ENCODE data around the gene PHLDA3. TPM values are rescaled to one million over a fixed set of nuclear protein-coding genes. Genes with fewer than 3 reads are reported as not detected.
A peak's percentile ranks its signal among the peaks of the same experiment; 100 is the strongest.
"Not testable (repeated sequence)": the region's sequence is repeated elsewhere in the genome, so short reads cannot be mapped to it uniquely, and the experiment has no call there.

Gene PHLDA3
- total RNA-seq, 2 donors from 2014 or later: 1.6 to 2.7 TPM

DNA sequence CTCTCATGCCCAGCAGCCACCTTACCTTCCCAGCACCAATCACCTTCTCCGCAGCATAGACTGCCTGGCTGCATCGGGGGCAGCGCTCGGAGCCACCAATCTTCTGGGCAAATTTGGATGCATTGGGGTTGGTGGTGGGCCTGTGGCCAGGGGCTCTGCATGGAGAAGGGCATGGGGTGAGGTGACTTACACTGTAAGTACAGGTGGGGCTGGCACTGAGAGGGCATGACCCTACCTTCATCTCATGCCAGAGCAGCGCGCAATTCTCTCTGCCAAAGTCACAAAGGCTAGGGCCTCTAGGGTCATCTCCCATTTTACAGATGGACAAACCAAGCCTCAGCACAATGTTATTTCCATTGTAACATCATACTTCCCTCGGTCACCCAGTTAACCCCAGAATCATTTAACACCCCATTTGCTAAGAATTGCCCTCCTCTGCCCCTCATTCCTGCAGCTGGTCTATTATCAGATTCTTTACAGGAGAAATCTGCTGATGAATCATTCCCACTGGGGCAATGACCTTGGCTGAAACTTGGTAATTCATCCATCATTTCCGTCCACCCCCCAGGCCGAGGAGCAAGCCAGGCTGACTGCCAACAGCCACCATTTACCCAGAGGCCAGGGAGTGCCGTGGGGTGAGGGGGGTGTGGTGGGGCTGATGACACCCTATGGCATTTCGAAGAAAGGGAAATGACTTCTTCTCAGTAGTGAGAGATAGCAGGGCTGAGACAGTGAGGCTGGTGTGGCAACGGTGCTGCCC is 20.0 kb upstream of the PHLDA3 start:
- peaks cover 8% of the 10 kb centered on the region for H3K4me1 Mint-ChIP-seq
- ATAC-seq: peak; percentile 32
- H3K27ac Mint-ChIP-seq: no peak overlapping the region
- no peak for DNase-seq
- no peaks in the 10 kb centered on the region for H3K27me3 Mint-ChIP-seq
- H3K9me3 ChIP-seq (ENCODE audit: control insufficient read depth, low read length, poor library complexity, severe bottlenecking): no peaks in the 10 kb centered on the region
- H3K36me3 Mint-ChIP-seq (ENCODE audit: low read depth): peaks cover 4% of the 10 kb centered on the region
- no peak overlapping the region for H3K4me3 Mint-ChIP-seq

DNA sequence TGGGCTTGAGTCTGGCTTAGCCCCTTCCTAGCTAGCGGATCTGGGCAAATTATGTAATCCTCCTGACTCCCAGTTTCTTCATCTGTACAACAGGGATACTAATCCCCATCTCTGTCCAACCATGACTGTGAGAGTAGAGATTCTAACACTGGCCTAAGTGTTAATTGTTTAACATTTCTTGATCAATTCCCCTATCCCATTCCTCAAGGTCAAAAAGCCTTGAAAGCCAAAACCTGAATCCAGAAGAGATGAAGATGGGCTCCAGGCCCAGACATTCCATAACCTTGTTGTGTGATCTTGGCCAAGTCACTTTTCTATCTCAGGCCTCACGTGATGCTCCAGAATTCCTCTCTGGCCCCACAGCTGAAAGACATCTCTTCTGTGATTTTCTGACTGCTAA is 18.8 kb upstream of the PHLDA3 start:
- DNase-seq (no peak), ATAC-seq (no peak)
- peaks cover 4% of the 10 kb centered on the region for H3K4me1 Mint-ChIP-seq
- no peaks in the 10 kb centered on the region for H3K27me3 Mint-ChIP-seq
- no peaks in the 10 kb centered on the region for H3K9me3 ChIP-seq (ENCODE audit: control insufficient read depth, low read length, poor library complexity, severe bottlenecking)
- H3K4me3 Mint-ChIP-seq: no peak overlapping the region
- no peak overlapping the region for H3K27ac Mint-ChIP-seq
- H3K36me3 Mint-ChIP-seq (ENCODE audit: low read depth): peaks cover 5% of the 10 kb centered on the region

DNA sequence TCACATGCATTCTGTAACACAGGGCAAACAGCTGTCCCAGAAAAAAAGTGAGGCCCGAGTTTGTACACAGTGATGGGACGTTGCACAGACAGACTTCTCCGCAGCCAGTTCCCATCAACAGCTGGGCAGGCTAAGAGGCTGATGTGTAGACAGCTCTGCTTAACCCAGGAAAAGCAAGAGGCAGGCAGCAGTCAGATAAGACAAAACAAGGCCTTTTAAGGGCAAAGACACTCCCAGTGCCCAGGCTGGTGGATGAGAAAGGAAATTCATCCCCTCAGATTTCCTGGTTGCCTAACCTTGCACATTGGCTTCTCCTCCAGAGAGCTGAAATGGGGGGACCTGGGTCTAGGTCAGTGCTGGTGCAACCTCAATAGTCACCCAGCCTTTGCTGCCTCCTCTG is 17.2 kb upstream of the PHLDA3 start:
- Mint-ChIP-seq H3K27ac (no peak overlapping the region), H3K4me1 (peaks cover 7% of the 10 kb centered on the region), H3K27me3 (no peaks in the 10 kb centered on the region), H3K36me3 (ENCODE audit: low read depth) (peaks cover 2% of the 10 kb centered on the region), H3K4me3 (no peak overlapping the region)
- no peaks in the 10 kb centered on the region for H3K9me3 ChIP-seq (ENCODE audit: control insufficient read depth, low read length, poor library complexity, severe bottlenecking)
- DNase-seq (no peak), ATAC-seq (no peak)

DNA sequence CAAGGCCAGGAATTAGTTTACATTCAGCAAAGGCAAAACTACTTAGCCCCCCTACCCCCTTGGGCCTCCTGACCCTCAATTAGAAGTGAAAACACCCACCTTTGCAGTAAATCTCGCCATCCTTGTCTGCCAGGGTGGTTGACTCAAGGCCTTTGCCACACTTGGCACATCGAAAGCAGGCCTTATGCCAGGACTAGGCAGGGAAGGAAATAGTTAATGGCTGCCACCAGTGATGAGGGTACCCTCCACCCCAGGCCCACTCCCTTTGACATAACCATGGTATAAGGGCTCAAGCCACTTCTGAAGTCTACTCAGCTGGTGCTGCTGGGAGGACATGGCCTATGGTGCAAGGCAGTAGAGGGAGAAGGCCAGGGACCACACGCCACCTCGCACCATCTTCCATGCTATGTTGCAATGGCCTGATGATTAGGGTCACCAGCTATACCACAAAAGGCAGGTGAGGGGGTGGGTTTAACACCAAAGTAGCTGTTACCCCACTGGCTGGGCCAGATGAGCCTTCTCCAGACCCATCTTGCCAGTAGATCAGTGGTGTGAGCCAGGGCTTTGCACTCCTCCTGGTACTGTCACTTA is 16.3 kb upstream of the PHLDA3 start:
- DNase-seq: no peak
- Mint-ChIP-seq H3K36me3 (ENCODE audit: low read depth) (peaks cover 2% of the 10 kb centered on the region), H3K27ac (peak overlapping the region; percentile 45)

DNA sequence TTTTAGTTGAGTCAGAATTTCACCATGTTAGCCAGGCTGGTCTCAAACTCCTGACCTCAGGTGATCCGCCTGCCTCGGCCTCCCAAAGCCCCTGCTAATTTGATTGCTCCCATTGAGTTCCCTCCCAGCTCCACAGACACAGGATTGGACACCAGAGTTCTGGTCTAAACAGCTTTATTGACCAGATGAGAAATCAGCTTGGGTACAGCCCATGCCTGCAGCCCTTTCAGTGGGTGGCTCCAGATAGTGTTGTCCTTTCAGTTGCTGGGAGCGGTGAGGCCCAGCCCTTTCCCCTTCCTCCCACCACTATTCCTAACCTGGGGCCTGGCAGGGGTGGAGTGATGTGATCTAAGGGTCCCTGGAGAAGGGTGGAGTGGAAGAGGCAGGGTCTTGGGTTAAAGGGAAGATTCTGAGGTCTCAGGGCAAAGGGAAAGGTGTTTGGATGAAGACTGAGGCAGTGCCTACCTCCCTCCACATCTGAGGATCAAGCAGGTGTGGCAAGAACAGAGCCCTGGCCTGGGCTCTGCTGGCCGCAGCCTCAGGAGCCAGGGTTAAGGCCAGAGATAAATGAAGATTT is 14.5 kb upstream of the PHLDA3 start:
- DNase-seq (no peak), ATAC-seq (no peak)
- H3K27ac Mint-ChIP-seq: peak overlapping the region; percentile 14
- H3K27me3 Mint-ChIP-seq: no peaks in the 10 kb centered on the region
- no peaks in the 10 kb centered on the region for H3K9me3 ChIP-seq (ENCODE audit: control insufficient read depth, low read length, poor library complexity, severe bottlenecking)
- no peak overlapping the region for H3K4me3 Mint-ChIP-seq
- peaks cover 14% of the 10 kb centered on the region for H3K4me1 Mint-ChIP-seq
- peaks cover 2% of the 10 kb centered on the region for H3K36me3 Mint-ChIP-seq (ENCODE audit: low read depth)

More for the DNA sequence above, 16.3 kb upstream of the PHLDA3 start:
- H3K4me1 Mint-ChIP-seq: peaks cover 12% of the 10 kb centered on the region
- no peak overlapping the region for H3K4me3 Mint-ChIP-seq
- H3K9me3 ChIP-seq (ENCODE audit: control insufficient read depth, low read length, poor library complexity, severe bottlenecking): no peaks in the 10 kb centered on the region
- no peaks in the 10 kb centered on the region for H3K27me3 Mint-ChIP-seq
- no peak for ATAC-seq

DNA sequence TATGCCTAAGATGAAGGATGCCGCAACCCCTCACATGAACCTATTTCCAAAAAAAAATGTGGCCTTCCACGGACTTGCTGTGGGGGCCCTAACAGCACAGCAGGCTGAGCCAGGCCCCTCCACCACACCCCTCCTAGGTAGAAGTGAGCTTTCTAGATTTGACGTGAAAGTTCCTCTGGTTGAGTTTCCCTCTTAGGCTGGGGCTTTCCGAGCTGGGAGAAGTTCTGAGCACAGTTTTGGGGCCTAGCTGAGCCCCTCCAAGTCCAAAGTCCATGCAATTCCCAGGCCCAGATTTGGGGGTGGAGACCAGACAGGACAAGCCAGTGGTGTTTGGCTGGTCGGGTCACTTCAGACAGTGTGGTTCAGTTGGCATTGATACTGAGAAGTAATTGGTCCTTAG is 13.8 kb upstream of the PHLDA3 start:
- H3K27me3 Mint-ChIP-seq: no peaks in the 10 kb centered on the region
- peaks cover 2% of the 10 kb centered on the region for H3K36me3 Mint-ChIP-seq (ENCODE audit: low read depth)
- DNase-seq (no peak), ATAC-seq (no peak)
- peaks cover 14% of the 10 kb centered on the region for H3K4me1 Mint-ChIP-seq
- H3K27ac Mint-ChIP-seq: peak overlapping the region; percentile 6
- H3K4me3 Mint-ChIP-seq: no peak overlapping the region
- no peaks in the 10 kb centered on the region for H3K9me3 ChIP-seq (ENCODE audit: control insufficient read depth, low read length, poor library complexity, severe bottlenecking)

DNA sequence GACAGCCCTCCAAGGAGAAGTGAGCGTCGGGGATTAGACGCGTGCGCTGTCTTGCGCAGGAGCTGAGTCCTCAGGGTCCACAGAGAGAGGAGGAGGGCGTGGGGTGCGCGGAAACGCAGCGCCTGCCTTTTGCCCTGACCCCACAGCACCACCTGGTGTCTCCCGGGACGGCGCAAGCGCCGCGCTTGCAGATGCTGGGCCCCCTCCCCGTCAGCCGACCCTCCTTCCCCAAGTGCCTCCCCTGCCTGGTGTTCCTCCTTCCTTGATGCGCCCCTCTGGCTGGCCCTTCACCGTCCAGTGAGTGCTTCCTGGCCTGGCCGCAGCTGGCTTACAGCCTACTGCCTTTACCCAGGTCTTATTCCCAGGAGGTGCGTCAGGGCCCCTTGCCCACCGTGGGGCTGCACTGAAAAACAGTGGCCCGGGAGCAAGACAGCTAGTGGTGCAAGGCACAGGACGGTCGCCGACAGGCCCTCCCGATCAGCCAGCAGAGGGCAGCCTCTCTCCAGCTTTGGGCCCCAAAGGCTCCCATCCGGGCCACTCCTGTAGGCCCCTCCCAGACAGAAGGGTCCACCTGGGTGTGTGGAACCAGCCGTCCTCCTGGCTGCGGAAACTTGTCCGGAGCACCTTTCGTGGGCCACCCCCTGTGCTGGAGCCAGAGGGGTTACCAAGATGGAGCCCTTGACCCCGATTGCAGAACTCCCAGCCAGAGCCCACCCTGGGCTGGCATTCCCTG is 12.9 kb upstream of the PHLDA3 start:
- H3K27ac Mint-ChIP-seq: peak overlapping the region; percentile 16

DNA sequence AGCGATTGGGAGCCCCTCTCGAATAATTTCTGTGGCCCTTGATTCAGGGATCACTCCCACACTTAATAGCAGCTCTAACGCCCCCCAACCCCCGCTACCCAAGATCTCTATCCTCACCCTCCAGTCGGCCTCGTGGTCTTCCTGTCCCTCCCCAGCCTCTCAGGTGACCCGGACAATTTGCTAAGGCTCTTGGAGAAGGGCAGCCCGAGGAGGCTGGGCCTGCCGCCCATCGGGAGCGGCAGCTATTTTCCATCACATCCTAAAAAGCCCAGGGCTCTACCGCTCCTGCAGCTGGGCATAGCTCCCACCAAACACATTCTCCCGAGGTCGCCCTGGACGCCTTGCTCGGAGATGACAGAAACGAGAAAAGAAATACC is 12.0 kb upstream of the PHLDA3 start:
- Mint-ChIP-seq H3K27ac (peak overlapping the region; percentile 53), H3K36me3 (ENCODE audit: low read depth) (peaks cover 2% of the 10 kb centered on the region), H3K4me1 (peaks cover 14% of the 10 kb centered on the region), H3K4me3 (peak overlapping the region; percentile 91), H3K27me3 (peaks cover 13% of the 10 kb centered on the region)
- ATAC-seq (no peak), DNase-seq (no peak)
- H3K9me3 ChIP-seq (ENCODE audit: control insufficient read depth, low read length, poor library complexity, severe bottlenecking): no peaks in the 10 kb centered on the region

More for the DNA sequence above, 12.9 kb upstream of the PHLDA3 start:
- H3K9me3 ChIP-seq (ENCODE audit: control insufficient read depth, low read length, poor library complexity, severe bottlenecking): no peaks in the 10 kb centered on the region
- Mint-ChIP-seq H3K36me3 (ENCODE audit: low read depth) (peaks cover 2% of the 10 kb centered on the region), H3K4me3 (peak overlapping the region; percentile 91), H3K4me1 (peaks cover 14% of the 10 kb centered on the region), H3K27me3 (peaks cover 5% of the 10 kb centered on the region)
- peak; percentile 62 to 77 (median 67) for DNase-seq
- ATAC-seq: peak; percentile 85

DNA sequence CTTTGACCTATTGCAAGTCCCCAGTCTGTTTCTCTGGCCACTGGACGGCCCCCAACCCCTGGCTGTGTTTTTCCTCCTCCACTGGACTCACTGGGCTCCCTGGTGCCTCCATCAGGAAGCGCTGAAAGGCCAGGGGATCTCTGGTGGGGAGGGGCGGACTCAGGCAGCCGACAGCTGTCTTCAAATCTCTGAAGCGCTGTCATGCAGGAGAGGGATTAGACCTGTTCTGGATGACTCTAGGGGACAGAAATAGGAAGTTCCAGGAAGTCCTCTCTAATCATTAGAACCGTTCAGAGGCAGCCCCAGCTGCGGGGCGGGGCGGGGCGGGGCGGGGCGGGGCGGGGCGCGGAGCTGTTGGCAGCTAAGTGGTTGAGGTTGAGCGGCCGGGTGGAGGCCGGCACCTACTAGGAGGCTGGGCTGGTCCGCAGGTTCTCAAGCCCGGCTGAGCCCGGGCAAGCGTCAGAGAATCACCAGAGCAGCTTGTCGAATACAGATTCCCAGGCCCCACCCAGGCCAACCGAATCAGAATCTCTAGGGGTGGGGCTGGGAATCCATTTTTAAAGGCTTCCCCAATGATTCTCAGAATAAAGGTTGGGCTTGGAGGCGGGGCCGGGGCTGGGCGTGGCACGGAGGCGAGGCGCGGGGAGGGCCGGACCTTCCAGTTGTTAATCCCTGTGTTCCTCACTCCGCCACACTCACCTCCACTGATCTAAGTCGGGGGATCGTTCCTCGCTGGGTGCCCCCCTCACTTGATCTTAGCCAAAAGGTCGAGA is 11.4 kb upstream of the PHLDA3 start:
- DNase-seq (peak; percentile 46 to 63 (median 55)), ATAC-seq (peak; percentile 69)
- H3K4me1 Mint-ChIP-seq: peaks cover 14% of the 10 kb centered on the region
- peak overlapping the region; percentile 53 for H3K27ac Mint-ChIP-seq
- H3K36me3 Mint-ChIP-seq (ENCODE audit: low read depth): peaks cover 2% of the 10 kb centered on the region
- H3K4me3 Mint-ChIP-seq: peak overlapping the region; percentile 91
- H3K9me3 ChIP-seq (ENCODE audit: control insufficient read depth, low read length, poor library complexity, severe bottlenecking): no peaks in the 10 kb centered on the region
- H3K27me3 Mint-ChIP-seq: peaks cover 13% of the 10 kb centered on the region

DNA sequence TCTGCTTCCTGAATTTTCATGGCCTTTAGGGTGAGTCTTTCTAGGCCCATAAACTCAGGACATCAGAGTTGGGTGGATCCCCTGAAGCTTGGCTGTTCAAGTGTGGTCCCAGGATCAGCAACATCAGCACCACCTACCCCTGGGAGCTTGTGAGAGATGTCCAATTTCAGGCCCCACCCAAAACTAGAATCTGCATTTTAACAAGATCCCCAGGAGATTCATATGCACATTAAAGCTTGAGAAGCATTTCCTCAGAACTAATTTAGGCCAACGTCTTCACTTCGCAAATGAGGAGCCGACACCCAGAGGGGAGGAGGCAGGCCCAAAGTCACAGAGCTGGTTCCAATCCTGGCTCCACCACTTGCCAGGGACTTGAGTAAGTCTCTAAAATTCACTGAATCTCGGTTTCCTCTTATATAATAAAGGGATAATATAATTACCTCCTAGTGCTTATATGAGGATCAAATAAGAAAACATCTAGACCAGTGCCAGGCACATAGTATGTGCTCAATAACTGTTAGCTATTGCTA is 10.3 kb upstream of the PHLDA3 start:
- DNase-seq (no peak), ATAC-seq (no peak)
- Mint-ChIP-seq H3K27me3 (peaks cover 14% of the 10 kb centered on the region), H3K36me3 (ENCODE audit: low read depth) (peaks cover 2% of the 10 kb centered on the region), H3K4me3 (no peak overlapping the region), H3K4me1 (peaks cover 14% of the 10 kb centered on the region), H3K27ac (no peak overlapping the region)
- H3K9me3 ChIP-seq (ENCODE audit: control insufficient read depth, low read length, poor library complexity, severe bottlenecking): no peaks in the 10 kb centered on the region

DNA sequence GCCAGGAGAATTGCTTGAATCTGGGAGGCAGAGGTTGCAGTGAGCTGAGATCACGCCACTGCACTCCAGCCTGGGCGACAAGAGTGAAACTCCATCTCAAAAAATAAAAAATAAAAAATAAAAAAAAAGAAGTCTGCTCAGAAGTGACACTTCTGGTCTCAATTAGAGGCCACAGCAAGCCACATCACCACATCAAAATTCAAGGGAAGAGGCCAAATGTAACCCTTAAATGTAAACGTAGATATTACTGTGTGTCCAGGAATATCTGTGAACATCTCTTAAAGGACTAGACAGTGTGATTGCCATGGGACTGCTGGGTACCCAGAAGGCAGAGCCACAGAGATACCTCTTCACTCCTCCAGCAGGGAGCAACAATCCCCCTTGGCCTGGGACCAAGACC is 9.7 kb upstream of the PHLDA3 start:
- H3K36me3 Mint-ChIP-seq (ENCODE audit: low read depth); H3K27ac Mint-ChIP-seq; H3K4me3 Mint-ChIP-seq; H3K9me3 ChIP-seq (ENCODE audit: control insufficient read depth, low read length, poor library complexity, severe bottlenecking); DNase-seq; ATAC-seq: not testable (repeated sequence)
- Mint-ChIP-seq H3K27me3 (peaks cover 20% of the 10 kb centered on the region), H3K4me1 (peaks cover 14% of the 10 kb centered on the region)

DNA sequence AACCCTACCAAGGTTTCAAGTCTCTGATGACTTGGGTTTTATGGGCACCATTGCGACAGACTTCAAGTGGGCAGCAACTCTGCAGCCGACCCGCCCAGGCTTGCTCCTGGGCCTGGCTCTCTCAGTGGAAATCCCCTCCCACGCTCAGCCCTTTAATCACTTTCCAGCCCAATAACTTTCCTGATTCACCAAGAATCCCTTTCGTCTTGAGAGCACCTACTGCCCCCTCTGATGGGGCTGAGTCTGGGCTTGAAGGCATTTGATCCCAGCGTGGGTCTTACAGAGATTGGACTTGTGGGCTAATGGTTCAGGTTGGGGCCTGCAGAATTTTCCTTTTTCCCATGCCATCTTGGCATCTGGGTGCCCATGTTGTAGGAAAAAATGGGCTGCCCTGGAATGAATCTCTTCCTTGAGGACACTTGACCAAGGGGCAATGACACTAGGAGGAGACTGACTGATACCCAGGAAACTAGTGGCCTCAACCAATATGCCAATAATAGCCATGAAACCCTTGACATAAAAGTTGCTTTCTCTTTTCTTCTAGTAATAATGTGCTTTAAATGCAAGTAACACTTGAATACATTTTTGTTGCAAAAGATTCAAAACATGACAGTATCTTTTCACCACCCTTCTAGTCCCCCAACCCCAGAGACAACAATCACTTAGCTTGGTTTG is 7.8 kb upstream of the PHLDA3 start:
- H3K36me3 Mint-ChIP-seq (ENCODE audit: low read depth): peaks cover 2% of the 10 kb centered on the region
- peaks cover 10% of the 10 kb centered on the region for H3K4me1 Mint-ChIP-seq
- H3K27ac Mint-ChIP-seq: no peak overlapping the region
- H3K27me3 Mint-ChIP-seq: peaks cover 33% of the 10 kb centered on the region
- H3K9me3 ChIP-seq (ENCODE audit: control insufficient read depth, low read length, poor library complexity, severe bottlenecking): no peaks in the 10 kb centered on the region
- ATAC-seq (no peak), DNase-seq (no peak)
- no peak overlapping the region for H3K4me3 Mint-ChIP-seq
